ENCODE data around the gene KLK1.
"Not testable (repeated sequence)": the region's sequence is repeated elsewhere in the genome, so short reads cannot be mapped to it uniquely, and the experiment has no call there.

Gene KLK1

GRCh38 chr19:50819636-50820035, 4.0 kb downstream of the KLK1 start:
- TF ChIP-seq POLR2AphosphoS5 (IDR thresholded peaks at IDR 0.05; ENCODE audit: low read depth, low read length) (no peak), POLR2A (IDR thresholded peaks at IDR 0.05; ENCODE audit: low read depth, low read length) (no peak), PAX5 (IDR thresholded peaks at IDR 0.05; ENCODE audit: insufficient read depth, low read length, severe bottlenecking) (no peak), POU2F2 (IDR thresholded peaks at IDR 0.05; ENCODE audit: low read depth, low read length) (no peak), TAF1 (IDR thresholded peaks at IDR 0.05; ENCODE audit: low read depth, low read length) (no peak), SPI1 (IDR thresholded peaks at IDR 0.05; ENCODE audit: low read depth, low read length) (no peak)
- DNase-seq (ENCODE audit: insufficient read length, low spot score) (no peak), FAIRE-seq (peak; percentile 48)

- no peak for DNase-seq (ENCODE audit: insufficient read length, low spot score)
- FAIRE-seq = peak; percentile 59
- TF ChIP-seq POU2F2 (IDR thresholded peaks at IDR 0.05; ENCODE audit: low read depth, low read length) (no peak), TAF1 (IDR thresholded peaks at IDR 0.05; ENCODE audit: low read depth, low read length) (no peak), POLR2A (IDR thresholded peaks at IDR 0.05; ENCODE audit: low read depth, low read length) (no peak), PAX5 (IDR thresholded peaks at IDR 0.05; ENCODE audit: insufficient read depth, low read length, severe bottlenecking) (no peak)
Measured at GRCh38 chr19:50818859-50819472, 4.6 kb downstream of the KLK1 start.

- peak; percentile 91 for DNase-seq (ENCODE audit: insufficient read length, low spot score)
Measured at GRCh38 chr19:50817941-50818858, 5.4 kb downstream of the KLK1 start.

GRCh38 chr19:50815439-50815838, 8.1 kb downstream of the KLK1 start:
- DNase-seq (ENCODE audit: insufficient read length, low spot score) (no peak), FAIRE-seq (no peak)
- TF ChIP-seq SPI1 (IDR thresholded peaks at IDR 0.05; ENCODE audit: low read depth, low read length) (no peak), TAF1 (IDR thresholded peaks at IDR 0.05; ENCODE audit: low read depth, low read length) (no peak), POU2F2 (IDR thresholded peaks at IDR 0.05; ENCODE audit: low read depth, low read length) (no peak), POLR2A (IDR thresholded peaks at IDR 0.05; ENCODE audit: low read depth, low read length) (no peak), PAX5 (IDR thresholded peaks at IDR 0.05; ENCODE audit: insufficient read depth, low read length, severe bottlenecking) (no peak), POLR2AphosphoS5 (IDR thresholded peaks at IDR 0.05; ENCODE audit: low read depth, low read length) (no peak)

More at GRCh38 chr19:50817941-50818858, 5.4 kb downstream of the KLK1 start:
- TF ChIP-seq POLR2AphosphoS5 (IDR thresholded peaks at IDR 0.05; ENCODE audit: low read depth, low read length) (no peak), TAF1 (IDR thresholded peaks at IDR 0.05; ENCODE audit: low read depth, low read length) (no peak), POLR2A (IDR thresholded peaks at IDR 0.05; ENCODE audit: low read depth, low read length) (no peak), PAX5 (IDR thresholded peaks at IDR 0.05; ENCODE audit: insufficient read depth, low read length, severe bottlenecking) (no peak), POU2F2 (IDR thresholded peaks at IDR 0.05; ENCODE audit: low read depth, low read length) (no peak), SPI1 (IDR thresholded peaks at IDR 0.05; ENCODE audit: low read depth, low read length) (no peak)
- FAIRE-seq = peak; percentile 92

GRCh38 chr19:50814883-50815282, 8.7 kb downstream of the KLK1 start:
- TF ChIP-seq SPI1 (IDR thresholded peaks at IDR 0.05; ENCODE audit: low read depth, low read length) (no peak), POLR2A (IDR thresholded peaks at IDR 0.05; ENCODE audit: low read depth, low read length) (no peak), POU2F2 (IDR thresholded peaks at IDR 0.05; ENCODE audit: low read depth, low read length) (no peak), POLR2AphosphoS5 (IDR thresholded peaks at IDR 0.05; ENCODE audit: low read depth, low read length) (no peak), PAX5 (IDR thresholded peaks at IDR 0.05; ENCODE audit: insufficient read depth, low read length, severe bottlenecking) (no peak), TAF1 (IDR thresholded peaks at IDR 0.05; ENCODE audit: low read depth, low read length) (no peak)
- FAIRE-seq = peak; percentile 23
- no peak for DNase-seq (ENCODE audit: insufficient read length, low spot score)

- no peak for FAIRE-seq
- DNase-seq (ENCODE audit: insufficient read length, low spot score) = no peak
- TF ChIP-seq POLR2A (IDR thresholded peaks at IDR 0.05; ENCODE audit: low read depth, low read length) (no peak), PAX5 (IDR thresholded peaks at IDR 0.05; ENCODE audit: insufficient read depth, low read length, severe bottlenecking) (no peak), POU2F2 (IDR thresholded peaks at IDR 0.05; ENCODE audit: low read depth, low read length) (no peak), SPI1 (IDR thresholded peaks at IDR 0.05; ENCODE audit: low read depth, low read length) (no peak), TAF1 (IDR thresholded peaks at IDR 0.05; ENCODE audit: low read depth, low read length) (no peak), POLR2AphosphoS5 (IDR thresholded peaks at IDR 0.05; ENCODE audit: low read depth, low read length) (no peak)
Measured at GRCh38 chr19:50812474-50812873, 11.1 kb downstream of the KLK1 start.

GRCh38 chr19:50811622-50812238, 11.9 kb downstream of the KLK1 start:
- not testable (repeated sequence) for FAIRE-seq; DNase-seq (ENCODE audit: insufficient read length, low spot score)

GRCh38 chr19:50808856-50809255, 14.7 kb downstream of the KLK1 start:
- TF ChIP-seq SPI1 (IDR thresholded peaks at IDR 0.05; ENCODE audit: low read depth, low read length) (no peak), POLR2A (IDR thresholded peaks at IDR 0.05; ENCODE audit: low read depth, low read length) (no peak), TAF1 (IDR thresholded peaks at IDR 0.05; ENCODE audit: low read depth, low read length) (no peak), POLR2AphosphoS5 (IDR thresholded peaks at IDR 0.05; ENCODE audit: low read depth, low read length) (no peak), POU2F2 (IDR thresholded peaks at IDR 0.05; ENCODE audit: low read depth, low read length) (no peak), PAX5 (IDR thresholded peaks at IDR 0.05; ENCODE audit: insufficient read depth, low read length, severe bottlenecking) (no peak)
- DNase-seq (ENCODE audit: insufficient read length, low spot score) = no peak
- no peak for FAIRE-seq
